GM21786 (cell line): ENCODE measurements around the gene RAB5IF.
"Not testable (repeated sequence)": the region's sequence is repeated elsewhere in the genome, so short reads cannot be mapped to it uniquely, and the experiment has no call there.

Experiments
- ATAC-seq: cut with Tn5 transposase; IDR thresholded peaks from one replicate; pipeline ENCODE4 v1.9.1; 2021; ENCODE audit not compliant: unreplicated experiment

Gene RAB5IF

GRCh38 chr20:36585410-36586125 is 20.0 kb upstream of the RAB5IF start:
- ATAC-seq: no peak

GRCh38 chr20:36587388-36588070 is 18.1 kb upstream of the RAB5IF start:
- no peak for ATAC-seq

- ATAC-seq: no peak
Measured at GRCh38 chr20:36591281-36591680, 14.3 kb upstream of the RAB5IF start.

- ATAC-seq: no peak
Measured at GRCh38 chr20:36591854-36592641, 13.5 kb upstream of the RAB5IF start.

- ATAC-seq: no peak
Measured at GRCh38 chr20:36593347-36593929, 12.1 kb upstream of the RAB5IF start.

- ATAC-seq: no peak
Measured at GRCh38 chr20:36599912-36600345, 5.7 kb upstream of the RAB5IF start.

- no peak for ATAC-seq
Measured at GRCh38 chr20:36601540-36601939, 4.0 kb upstream of the RAB5IF start.

GRCh38 chr20:36604952-36605398 is 604 bp upstream of the RAB5IF start:
- ATAC-seq: peak; percentile 38

GRCh38 chr20:36606158-36607066 is 833 bp downstream of the RAB5IF start:
- ATAC-seq: no peak

- no peak for ATAC-seq
Measured at GRCh38 chr20:36607586-36608387, 2.2 kb downstream of the RAB5IF start.

- not testable (repeated sequence) for ATAC-seq
Measured at GRCh38 chr20:36608388-36608728, 2.8 kb downstream of the RAB5IF start.

- ATAC-seq: no peak
Measured at GRCh38 chr20:36611625-36612024, 6.0 kb downstream of the RAB5IF start.

- ATAC-seq: no peak
Measured at GRCh38 chr20:36613974-36614373, 8.4 kb downstream of the RAB5IF start.

GRCh38 chr20:36614781-36615557 is 9.4 kb downstream of the RAB5IF start:
- no peak for ATAC-seq

GRCh38 chr20:36620917-36621316 is 15.3 kb downstream of the RAB5IF start:
- ATAC-seq: no peak

- no peak for ATAC-seq
Measured at GRCh38 chr20:36623444-36623843, 17.9 kb downstream of the RAB5IF start.

- ATAC-seq: no peak
Measured at GRCh38 chr20:36624068-36624943, 18.7 kb downstream of the RAB5IF start.

GRCh38 chr20:36624944-36625324 is 19.4 kb downstream of the RAB5IF start:
- no peak for ATAC-seq
